Measurements from ENCODE around the gene LOC128125822.
A peak's percentile ranks its signal among the peaks of the same experiment; 100 is the strongest.

Gene LOC128125822

DNA sequence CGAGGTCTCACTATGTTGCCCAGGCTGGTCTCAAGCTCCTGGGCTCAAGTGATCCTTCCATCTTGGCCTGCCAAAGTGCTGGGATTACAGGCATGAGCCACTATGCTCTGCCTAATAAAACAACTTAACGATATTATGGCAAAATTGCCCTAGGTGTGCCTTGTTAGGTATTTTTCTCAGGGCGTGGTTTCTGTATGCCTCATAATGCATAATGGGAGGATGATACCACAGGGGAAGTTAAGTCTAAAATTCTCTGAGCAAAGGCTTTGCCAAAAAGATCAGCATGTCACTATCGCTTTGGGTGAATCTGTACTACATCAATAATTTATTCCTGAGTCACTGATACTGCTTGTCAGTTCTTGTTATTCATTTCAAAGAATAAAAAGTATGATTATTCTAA is 15.9 kb upstream of the LOC128125822 start:
- no peak for DNase-seq (ENCODE audit: low spot score)

DNA sequence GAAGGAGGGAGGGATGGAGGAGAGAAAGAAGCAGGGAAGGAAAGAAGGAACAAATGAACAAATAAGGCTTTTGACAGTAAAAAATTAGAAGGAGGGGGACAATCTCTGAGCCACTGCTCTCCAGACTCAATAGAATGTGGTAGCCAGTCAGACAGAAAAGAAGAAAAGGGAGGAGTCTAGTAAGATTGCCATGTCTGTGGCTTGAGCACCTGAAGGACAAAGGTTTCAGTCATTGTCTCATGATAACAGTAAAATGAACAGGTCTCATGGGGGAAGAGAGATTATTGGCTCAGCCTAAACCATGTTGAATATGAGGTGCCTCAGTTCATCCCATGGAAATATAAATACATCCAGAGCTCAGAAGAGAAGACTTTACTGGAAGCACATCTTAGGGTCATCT is 14.0 kb upstream of the LOC128125822 start:
- DNase-seq (ENCODE audit: low spot score): no peak

DNA sequence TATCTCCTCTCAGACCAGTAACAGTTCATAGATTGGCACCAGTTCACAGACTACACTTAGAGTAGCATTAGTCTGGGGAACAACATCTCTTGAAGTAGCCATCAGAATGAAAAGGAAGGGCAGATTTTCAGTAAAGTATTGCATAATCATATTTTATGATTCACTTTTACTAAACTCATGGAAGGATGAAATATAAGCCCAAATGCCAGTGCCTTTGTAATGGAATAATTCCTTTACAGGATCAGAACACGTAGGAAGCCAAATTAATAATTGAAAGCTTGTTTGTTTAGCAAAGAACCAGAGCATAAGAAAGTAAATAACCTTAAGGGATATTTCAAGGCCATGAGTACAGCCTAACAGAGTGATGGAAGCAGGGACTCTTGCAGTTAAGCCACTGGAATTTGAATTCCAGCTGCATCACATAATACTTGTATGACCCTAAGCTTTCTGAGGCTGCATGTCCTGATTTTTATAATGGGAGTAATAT is 11.4 kb upstream of the LOC128125822 start:
- no peak for DNase-seq (ENCODE audit: low spot score)

DNA sequence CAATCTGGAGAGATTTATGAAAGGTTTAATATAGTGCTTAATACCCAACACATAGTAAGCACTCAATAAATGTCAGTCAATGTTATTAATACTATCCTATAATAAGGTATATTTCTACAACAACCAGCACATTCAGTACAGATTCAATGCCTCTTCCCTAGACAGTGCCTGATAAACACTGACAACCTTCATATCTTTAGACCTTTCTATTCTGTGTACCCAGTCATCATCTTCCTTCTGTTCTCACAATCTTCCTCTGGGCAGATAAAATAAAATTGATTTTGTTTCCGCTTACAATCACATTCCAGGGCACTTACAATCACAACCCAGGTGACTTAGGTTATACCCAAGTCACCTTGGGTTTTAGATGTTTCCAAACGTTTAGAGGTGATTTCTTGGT is 11.0 kb upstream of the LOC128125822 start:
- DNase-seq (ENCODE audit: low spot score): no peak

DNA sequence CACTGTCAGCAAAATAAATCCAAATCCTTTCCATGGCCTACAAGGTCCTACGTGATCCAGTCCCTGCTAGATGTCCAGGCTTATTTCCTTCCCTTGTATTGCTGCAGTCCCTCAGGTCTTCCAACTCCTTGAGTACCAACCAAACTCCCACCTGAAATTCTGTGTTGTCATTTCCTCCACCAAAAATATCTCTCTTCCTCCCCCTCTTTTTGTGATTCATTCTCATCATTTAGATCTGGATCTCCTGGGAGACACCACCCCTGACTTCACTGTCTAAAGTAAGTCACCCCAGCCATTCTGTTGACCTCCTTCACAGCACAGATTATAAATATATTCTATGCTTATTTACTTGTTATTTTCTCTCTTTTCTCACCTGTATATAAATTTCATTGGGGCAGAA is 9.0 kb upstream of the LOC128125822 start:
- no peak for DNase-seq (ENCODE audit: low spot score)

DNA sequence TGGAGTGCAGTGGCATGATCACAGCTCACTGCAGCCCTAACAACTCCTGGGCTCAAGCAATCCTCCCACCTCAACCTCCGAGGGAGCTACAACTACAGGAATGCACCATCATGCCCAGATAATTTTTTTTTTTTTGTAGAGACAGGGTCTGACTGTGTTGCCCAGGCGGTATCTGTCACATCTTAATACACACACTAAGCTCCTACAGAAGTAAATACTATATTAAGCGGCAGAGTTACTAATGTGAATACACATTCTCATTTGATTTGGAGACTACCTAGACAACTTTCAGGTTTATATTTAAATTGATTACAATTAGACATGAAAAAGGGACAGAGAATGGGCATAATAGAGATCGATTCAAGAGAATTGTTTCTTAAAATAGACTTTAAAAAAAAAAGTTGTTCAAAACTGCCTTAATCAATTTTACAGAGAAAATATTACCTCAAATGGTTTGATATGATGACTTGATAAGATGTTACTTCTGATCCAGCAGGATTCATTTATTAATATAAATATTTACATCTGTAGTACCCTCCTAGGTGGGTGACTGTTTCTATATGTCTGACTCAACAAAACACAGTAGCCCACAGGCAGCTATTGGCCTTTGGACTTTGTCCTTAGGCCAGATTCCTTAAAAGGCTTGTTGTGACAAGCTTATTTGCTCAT is 7.1 kb upstream of the LOC128125822 start:
- peak; percentile 61 for DNase-seq (ENCODE audit: low spot score)

DNA sequence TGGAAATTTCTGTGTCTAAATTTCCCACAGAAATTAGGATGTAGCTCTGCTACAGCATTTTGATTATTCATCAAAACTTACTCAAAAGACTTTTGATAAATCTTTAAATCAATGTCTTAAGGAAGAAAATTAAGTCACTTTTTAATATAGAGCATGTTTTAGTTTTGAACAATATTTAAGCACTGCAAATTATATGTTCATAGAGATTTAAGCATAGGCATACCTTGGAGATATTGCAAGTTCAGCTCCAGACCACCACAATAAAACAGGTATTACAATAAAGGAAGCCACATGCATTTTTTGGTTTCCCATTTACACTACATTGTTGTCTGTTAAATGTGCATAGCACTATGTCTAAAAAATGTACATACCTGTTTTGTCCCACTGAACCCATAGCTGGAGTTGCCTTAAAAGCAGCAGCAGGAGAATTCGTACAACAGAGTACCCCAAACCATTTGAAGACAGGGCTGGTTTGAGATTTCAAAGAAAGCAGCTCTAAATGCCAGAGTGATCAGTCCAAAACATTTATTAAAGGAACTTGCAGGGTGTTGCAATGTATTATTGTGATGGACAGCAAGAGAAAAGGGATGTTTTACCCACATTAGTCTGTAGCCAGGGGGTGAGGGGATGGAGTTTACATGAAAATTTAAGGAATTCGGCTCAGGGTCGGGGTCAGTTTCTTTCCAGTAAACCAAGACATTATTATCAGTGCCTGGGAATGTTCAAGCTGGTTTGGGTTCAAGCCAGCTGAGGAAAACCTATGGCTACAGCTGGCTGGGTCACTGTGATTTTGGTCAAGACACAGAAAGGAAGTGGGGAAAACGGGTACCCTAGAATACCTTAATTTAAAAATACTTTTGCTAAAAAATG is 6.3 kb upstream of the LOC128125822 start:
- no peak for DNase-seq (ENCODE audit: low spot score)

DNA sequence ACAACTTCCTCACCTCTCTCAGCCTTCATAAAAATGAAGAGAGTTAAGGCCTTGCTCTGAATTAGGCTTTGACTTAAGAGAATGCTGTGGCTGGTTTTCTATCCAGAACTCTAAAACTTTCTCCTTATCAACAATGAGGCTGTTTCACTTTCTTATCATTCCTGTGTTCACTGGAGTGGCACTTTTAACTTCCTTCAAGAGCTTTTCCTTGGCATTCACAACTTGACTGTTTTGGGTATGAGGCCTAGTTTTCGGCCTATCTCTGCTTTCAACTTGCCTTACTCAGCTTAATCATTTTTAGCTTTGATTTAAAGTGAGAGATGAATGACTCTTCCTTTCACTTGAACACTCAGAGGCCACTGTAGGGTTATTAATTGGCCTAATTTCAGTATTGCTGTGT is 4.3 kb upstream of the LOC128125822 start:
- no peak for DNase-seq (ENCODE audit: low spot score)

DNA sequence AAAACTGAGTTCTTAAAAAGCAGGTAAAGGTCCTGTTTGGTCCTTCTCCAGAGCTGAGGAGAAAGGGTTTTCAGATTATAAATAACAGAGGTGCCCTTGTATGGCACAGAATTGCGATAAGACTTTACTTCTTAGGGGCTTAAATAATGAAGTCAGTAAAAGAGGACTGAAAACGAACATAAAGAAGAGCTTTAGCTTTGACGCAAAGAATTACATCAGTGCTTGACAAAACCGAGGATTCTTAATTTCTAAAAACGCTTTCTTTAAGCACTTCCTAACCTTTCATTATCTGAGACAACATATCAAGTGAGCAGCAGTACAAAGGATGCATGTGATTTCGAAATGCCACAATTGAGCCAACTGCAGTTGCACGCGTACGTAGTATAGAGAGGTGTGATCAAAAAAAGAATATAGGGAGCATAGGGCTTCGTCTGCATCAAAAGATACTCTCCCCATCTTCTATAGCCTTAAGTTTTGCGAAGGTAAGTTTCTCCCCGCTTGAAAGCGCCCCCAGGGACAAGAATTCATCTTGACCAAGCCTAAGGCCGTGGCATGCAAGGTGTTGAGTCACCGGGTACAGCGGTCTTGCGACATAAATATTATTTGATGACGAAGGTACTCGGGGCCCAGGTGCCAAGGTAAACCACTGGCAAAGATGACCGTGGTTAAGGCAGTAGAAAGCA is 778 bp upstream of the LOC128125822 start:
- DNase-seq (ENCODE audit: low spot score): peak; percentile 62

DNA sequence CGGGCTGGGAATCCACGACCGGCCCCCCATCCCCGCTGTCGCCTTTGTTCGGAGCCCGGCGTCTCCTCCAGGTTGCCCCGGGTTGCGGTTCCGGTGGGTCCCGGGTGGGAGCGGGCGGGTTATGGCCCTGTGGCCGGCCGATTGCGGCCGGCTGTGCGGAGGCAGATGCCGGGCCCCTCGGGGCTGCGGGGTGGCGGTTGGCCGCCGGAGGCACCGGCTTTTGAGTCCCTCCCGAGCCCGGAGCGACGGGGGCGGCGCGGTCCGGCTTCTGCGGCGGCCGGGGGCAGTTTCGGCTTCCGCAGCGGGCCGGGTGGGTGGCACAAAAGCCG is 431 bp downstream of the LOC128125822 start:
- DNase-seq (ENCODE audit: low spot score): no peak

DNA sequence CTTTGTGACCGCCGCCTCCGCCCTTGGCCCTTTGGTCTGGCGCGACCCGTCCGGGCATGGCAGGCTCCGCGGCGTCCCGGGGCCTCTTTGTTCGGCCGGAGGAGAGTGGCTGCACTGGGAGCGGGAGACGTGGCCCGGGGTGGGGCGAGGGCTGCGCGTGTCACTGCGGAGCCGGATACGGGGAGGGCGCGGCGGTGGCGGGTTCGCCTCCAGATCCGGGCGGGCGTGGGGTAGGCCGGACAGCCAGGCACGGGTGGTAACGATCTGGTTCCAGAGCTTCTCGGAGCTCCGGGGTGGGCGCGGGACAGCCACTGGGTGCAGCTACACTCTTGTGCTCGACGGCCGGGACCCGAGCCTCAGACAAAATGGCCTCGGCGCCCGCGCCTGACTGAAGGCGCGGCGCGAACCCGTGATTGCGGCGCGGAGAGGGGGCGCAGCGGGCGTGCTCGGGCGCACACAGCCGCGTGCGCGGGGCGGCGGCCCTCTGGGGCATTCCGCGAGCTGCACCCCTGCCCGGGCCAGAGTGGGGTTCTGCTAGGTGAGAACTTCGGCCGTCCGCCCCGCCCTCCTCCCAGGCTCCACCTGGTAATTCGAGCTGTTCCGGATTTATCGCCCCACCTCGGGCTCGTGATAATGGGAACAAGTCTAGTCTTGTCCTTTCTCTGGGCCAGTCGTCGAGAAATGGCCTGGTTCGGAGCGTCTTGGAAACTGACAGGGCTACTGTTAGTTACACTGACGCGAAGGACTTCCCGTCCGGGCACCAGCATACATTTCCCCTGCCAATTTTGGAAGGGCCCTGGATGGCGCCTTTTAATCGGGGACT is 1.0 kb downstream of the LOC128125822 start:
- no peak for DNase-seq (ENCODE audit: low spot score)

DNA sequence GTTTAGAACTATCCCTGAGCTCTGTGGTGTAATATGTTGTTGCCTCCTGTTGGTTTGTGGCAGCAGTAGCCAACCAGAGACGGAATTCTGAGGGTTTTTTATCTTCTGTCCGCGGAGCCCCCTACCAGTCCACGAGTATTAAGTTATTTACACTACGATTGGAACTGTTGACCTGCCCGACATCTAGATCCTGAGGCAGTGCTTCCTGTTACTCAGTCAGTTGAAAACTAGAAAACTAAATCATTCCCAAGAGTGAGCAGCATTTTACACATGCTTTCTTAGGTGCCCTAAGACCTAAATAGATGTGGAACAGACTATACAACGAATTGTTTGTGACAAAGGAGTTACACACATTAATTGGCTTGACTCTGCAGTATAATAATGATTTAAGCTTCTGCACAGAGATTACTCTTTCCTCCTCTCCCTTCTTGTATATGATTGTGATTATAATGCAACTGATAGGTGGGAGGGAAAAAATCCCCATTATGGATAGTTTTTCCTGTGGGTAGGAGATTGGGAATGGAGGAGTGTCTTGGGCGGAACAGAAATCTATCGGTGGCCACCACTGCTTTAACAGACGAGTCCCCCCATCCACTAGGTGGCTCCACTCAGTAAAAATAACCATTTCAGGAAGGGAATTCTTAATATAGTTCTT is 1.7 kb downstream of the LOC128125822 start:
- no peak for DNase-seq (ENCODE audit: low spot score)

DNA sequence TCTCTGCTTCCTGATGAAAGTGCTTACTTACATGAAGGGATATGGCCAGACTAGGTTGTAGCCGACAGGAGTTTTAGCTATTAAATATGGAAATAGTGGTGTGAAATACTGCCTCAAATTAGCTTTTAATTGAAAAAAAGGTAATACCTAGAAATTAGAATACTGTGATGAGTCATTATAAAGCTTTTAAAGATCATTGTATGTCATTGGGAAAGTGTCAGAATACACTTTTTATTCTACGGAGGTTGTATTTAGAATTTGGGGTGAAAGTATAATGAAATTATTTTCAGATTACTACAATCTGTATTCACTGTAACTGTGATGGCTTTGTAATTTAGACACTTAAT is 2.2 kb downstream of the LOC128125822 start:
- DNase-seq (ENCODE audit: low spot score): no peak

DNA sequence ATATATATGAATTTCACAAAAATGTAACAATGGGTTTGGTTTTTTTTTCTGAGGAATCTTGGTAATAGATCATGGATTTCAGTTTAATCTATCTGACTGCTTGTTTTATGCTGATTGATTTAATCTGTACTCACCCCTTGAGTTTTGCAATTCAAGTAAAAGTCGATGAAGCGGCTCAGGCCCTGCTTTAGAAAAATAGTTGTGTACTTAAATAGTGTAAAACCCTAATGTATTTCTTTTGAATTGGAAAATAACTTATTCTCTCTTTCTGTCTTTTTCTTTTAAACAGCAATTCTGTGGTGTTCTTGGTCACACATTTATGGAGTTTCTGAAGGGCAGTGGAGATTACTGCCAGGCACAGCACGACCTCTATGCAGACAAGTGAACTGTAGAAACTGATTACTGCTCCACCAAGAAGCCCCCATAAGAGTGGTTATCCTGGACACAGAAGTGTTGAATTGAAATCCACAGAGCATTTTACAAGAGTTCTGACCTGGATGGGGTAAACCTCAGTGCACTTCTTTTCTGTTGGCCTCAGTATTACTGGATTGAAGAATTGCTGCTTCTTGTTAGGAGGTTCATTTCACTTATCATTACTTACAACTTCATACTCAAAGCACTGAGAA is 4.0 kb downstream of the LOC128125822 start:
- DNase-seq (ENCODE audit: low spot score): no peak

DNA sequence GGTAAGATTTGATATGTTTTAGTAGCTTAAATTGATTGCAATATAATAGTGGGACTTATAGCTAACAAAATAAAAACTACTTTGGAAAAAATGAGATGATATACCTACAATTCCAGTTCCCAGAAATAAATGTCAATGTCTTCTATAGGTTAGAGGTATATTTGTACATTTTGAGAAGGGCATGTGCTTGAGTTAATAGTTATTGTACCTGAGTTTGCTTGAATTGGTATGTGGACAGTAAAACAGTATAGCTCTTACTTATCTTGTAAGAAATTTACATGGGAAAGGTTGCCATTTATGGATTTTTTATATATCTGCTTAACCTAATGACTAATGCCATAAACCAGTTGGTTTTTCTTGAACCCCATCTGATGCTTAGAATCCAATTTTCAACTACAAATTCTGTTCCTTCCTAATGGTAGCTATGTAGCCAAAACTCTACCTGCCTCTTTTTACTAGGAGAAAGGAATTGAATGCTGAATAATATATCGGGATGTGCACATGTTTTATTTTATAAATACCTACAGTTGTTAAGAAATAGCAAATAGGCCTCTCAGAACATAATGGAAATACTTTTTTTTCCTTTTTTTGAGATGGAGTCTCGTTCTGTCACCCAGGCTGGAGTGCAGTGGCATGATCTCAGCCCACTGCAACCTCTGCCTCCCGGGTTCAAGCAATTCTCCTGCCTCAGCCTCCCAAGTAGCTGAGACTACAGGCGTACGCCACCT is 4.9 kb downstream of the LOC128125822 start:
- no peak for DNase-seq (ENCODE audit: low spot score)

DNA sequence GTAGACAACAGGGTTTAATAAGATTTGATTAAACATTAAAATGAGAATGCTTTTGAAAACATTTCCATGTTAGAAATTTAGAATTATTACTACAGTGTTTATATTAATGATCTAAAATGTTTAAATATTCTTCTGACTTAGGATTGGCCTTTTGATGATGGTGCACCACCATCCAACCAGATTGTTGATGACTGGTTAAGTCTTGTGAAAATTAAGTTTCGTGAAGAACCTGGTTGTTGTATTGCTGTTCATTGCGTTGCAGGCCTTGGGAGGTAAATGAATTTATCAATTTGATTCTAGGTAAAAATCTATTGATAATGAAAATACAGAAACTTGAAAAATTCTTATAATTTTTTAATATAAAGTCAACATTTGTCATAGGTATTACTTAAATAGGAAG is 6.5 kb downstream of the LOC128125822 start:
- DNase-seq (ENCODE audit: low spot score): no peak

DNA sequence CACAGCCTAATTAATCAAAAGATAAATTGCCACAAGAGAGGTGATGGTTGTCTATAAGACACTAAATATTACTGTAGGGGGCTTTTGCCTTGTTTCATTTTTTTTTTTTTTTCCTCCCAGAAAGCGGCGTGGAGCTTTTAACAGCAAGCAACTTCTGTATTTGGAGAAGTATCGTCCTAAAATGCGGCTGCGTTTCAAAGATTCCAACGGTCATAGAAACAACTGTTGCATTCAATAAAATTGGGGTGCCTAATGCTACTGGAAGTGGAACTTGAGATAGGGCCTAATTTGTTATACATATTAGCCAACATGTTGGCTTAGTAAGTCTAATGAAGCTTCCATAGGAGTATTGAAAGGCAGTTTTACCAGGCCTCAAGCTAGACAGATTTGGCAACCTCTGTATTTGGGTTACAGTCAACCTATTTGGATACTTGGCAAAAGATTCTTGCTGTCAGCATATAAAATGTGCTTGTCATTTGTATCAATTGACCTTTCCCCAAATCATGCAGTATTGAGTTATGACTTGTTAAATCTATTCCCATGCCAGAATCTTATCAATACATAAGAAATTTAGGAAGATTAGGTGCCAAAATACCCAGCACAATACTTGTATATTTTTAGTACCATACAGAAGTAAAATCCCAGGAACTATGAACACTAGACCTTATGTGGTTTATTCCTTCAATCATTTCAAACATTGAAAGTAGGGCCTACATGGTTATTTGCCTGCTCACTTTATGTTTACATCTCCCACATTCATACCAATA is 7.8 kb downstream of the LOC128125822 start:
- no peak for DNase-seq (ENCODE audit: low spot score)

DNA sequence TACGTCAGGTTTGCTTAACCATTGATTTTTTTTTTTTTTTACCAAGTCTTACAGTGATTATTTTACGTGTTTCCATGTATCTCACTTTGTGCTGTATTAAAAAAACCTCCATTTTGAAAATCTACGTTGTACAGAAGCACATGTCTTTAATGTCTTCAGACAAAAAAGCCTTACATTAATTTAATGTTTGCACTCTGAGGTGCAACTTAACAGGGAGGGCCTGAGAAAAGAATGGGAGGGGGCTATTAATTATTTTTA is 8.4 kb downstream of the LOC128125822 start:
- DNase-seq (ENCODE audit: low spot score): no peak

DNA sequence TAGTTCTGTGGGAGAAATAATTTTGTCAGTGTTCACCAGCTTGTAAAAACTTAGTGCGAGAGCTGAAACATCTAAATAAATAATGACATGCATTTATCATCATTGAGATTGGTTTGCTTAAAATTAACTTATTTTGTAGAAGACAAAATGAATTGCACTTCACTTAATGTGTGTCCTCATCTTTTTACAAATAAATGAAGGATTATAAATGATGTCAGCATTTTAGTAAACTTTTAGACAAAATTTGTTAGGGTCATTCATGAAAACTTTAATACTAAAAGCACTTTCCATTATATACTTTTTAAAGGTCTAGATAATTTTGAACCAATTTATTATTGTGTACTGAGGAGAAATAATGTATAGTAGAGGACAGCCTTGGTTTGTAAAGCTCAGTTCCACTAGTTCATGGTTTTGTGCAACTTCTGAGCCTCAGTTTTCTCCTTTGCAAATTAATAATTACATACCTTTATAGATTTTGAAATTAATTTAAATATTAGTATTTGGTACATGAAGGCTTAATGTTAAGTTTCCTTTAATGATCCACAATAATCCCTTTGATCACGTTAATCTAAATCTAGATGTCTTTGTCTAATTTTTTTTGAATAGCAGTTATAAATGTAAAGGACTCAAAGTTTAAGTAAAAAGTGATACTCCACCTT is 9.2 kb downstream of the LOC128125822 start:
- no peak for DNase-seq (ENCODE audit: low spot score)

Data from HuH-7 (cell line).